22Rv1 (cell line): Measurements from ENCODE around the gene CARMIL1.

Source experiments
- ZFX ChIP-seq: fragments of 450-650 bp; IDR thresholded peaks from 2 replicates; pipeline ENCODE4 v1.6.1; 2017; ENCODE audit warnings: antibody characterized with exemption, borderline replicate concordance
- TF ChIP-seq, protein P1 (sequence below): fragments of 450-650 bp; IDR thresholded peaks from 2 replicates; pipeline ENCODE4 v1.5.1; 2017; ENCODE audit warnings: mild to moderate bottlenecking

DNA sequence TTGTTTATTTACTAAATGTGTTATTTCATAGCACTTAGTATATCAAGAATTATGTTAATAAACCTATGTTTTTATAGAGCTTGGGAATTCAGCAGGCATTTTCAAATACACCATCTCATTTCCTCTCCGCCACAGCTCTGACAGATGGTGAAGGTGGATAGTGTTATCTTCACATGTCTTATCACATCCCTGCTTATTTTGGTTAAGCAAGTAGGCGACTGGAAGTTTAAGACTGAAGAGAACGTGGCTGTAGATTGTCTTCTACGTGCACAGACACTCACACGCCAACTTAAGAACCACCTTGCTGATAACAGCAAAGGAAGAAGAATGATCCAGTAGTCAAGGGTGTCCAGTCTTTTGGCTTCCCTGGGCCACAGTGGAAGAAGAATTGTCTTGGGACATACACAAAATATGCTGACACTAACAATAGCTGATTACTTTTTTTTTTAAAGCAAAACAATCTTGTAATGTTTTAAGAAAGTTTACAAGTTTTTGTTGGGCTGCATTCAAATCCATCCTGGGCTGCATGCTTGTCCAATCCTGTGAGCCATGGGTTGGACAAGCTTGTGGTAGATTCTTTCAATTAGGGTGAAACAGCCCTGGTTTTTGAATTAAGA, 329.5 kb downstream of the CARMIL1 start:
- TF ChIP-seq, protein P1, sequence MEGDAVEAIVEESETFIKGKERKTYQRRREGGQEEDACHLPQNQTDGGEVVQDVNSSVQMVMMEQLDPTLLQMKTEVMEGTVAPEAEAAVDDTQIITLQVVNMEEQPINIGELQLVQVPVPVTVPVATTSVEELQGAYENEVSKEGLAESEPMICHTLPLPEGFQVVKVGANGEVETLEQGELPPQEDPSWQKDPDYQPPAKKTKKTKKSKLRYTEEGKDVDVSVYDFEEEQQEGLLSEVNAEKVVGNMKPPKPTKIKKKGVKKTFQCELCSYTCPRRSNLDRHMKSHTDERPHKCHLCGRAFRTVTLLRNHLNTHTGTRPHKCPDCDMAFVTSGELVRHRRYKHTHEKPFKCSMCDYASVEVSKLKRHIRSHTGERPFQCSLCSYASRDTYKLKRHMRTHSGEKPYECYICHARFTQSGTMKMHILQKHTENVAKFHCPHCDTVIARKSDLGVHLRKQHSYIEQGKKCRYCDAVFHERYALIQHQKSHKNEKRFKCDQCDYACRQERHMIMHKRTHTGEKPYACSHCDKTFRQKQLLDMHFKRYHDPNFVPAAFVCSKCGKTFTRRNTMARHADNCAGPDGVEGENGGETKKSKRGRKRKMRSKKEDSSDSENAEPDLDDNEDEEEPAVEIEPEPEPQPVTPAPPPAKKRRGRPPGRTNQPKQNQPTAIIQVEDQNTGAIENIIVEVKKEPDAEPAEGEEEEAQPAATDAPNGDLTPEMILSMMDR, result no peak
- TF ChIP-seq ZFX, result no peak
